Placental epithelial cell (primary cell): Measurements from ENCODE around the gene MAPT. TPM values are rescaled to one million over a fixed set of nuclear protein-coding genes. Genes with fewer than 3 reads are reported as not detected.

Experiments used
- small RNA-seq: library from RNA; depleted of rRNA; stranded (forward); fragments of <200 nt; gene quantifications from one replicate; pipeline ENCODE3, GENCODE V24; 2012
- total RNA-seq: library from RNA; depleted of rRNA; stranded (reverse); fragments of >200 nt; gene quantifications from 2 replicates; pipeline ENCODE4 v1.2.3, GENCODE V29; 2012

MAPT gene
- total RNA-seq, result under 0.01 TPM in 1 of 2 replicates, not detected in the other

DNA sequence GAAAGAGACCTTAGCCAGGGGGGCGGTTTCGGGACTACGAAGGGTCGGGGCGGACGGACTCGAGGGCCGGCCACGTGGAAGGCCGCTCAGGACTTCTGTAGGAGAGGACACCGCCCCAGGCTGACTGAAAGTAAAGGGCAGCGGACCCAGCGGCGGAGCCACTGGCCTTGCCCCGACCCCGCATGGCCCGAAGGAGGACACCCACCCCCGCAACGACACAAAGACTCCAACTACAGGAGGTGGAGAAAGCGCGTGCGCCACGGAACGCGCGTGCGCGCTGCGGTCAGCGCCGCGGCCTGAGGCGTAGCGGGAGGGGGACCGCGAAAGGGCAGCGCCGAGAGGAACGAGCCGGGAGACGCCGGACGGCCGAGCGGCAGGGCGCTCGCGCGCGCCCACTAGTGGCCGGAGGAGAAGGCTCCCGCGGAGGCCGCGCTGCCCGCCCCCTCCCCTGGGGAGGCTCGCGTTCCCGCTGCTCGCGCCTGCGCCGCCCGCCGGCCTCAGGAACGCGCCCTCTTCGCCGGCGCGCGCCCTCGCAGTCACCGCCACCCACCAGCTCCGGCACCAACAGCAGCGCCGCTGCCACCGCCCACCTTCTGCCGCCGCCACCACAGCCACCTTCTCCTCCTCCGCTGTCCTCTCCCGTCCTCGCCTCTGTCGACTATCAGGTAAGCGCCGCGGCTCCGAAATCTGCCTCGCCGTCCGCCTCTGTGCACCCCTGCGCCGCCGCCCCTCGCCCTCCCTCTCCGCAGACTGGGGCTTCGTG, at the start of gene MAPT:
Gene MAPT (plus strand): TSS at position 533 of the 763 bp plus-strand sequence. CDS start 67,784 bp downstream, outside the sequence.

GRCh38 chr17:45844695-45845375, 49.5 kb upstream of the MAPT start, which contains the start of gene SPPL2C:
SPPL2C (plus strand) TSS chr17:45844881; CDS start chr17:45844907, 26 bp downstream.

GRCh38 chr17:45998987-45999899, 104.9 kb downstream of the MAPT start, which contains the start of gene STH:
STH (plus strand) TSS chr17:45999250; CDS start chr17:45999280, 30 bp downstream.

Small RNAs within 50 kb of the gene (small RNA-seq; reads per million reads assigned to genes)
- not detected for gene RF00017

Other genes starting within 250 kb of the MAPT start
- not detected in 2 replicates for gene CRHR1, start 110.2 kb upstream of the MAPT start, total RNA-seq
- gene SPPL2C, start 49.7 kb upstream of the MAPT start, total RNA-seq, result not detected in 2 replicates
- gene STH, start 104.7 kb downstream of the MAPT start, total RNA-seq, result not detected in 2 replicates